Osteoblast (primary cell): ENCODE data around the gene NTM. TPM values are rescaled to one million over a fixed set of nuclear protein-coding genes. Genes with fewer than 3 reads are reported as not detected.

Source experiments
- DNase-seq: peaks from one replicate; pipeline ENCODE4 v3.0.0; 2011; ENCODE audit warnings: low spot score, mixed read lengths; ENCODE audit not compliant: insufficient read length; ENCODE audit errors: missing footprints
- H2AFZ ChIP-seq: 2 replicates; pipeline ENCODE4 v1.6.0; 2011; ENCODE audit warnings: mild to moderate bottlenecking, low read length
- H3K27ac ChIP-seq: 2 replicates; pipeline ENCODE4 v1.5.1; 2011; ENCODE audit warnings: mild to moderate bottlenecking, low read depth, low read length, moderate library complexity
- H3K27me3 ChIP-seq: 2 replicates; pipeline ENCODE4 v1.6.0; 2012; ENCODE audit warnings: mild to moderate bottlenecking, control low read depth, inconsistent platforms, low read length, moderate library complexity; ENCODE audit not compliant: insufficient read depth
- H3K36me3 ChIP-seq: 2 replicates; pipeline ENCODE4 v1.5.1; 2011; ENCODE audit warnings: mild to moderate bottlenecking, low read length, control low read depth, moderate library complexity; ENCODE audit not compliant: insufficient read depth
- H3K4me1 ChIP-seq: 2 replicates; pipeline ENCODE4 v1.5.1; 2011; ENCODE audit warnings: mild to moderate bottlenecking, low read length, control low read depth, moderate library complexity; ENCODE audit not compliant: insufficient read depth
- H3K4me2 ChIP-seq: 2 replicates; pipeline ENCODE4 v1.6.0; 2011; ENCODE audit warnings: mild to moderate bottlenecking, low read length; ENCODE audit not compliant: insufficient read depth
- H3K4me3 ChIP-seq: fragments of 200-600 bp; sonication (generic); 3 replicates; pipeline ENCODE4 v1.5.1; 2012; ENCODE audit warnings: mild to moderate bottlenecking, low read length, inconsistent platforms; ENCODE audit not compliant: insufficient read depth
- H3K79me2 ChIP-seq: 2 replicates; pipeline ENCODE4 v1.6.0; 2012; ENCODE audit warnings: mild to moderate bottlenecking, low read length, control low read depth, inconsistent platforms; ENCODE audit not compliant: insufficient read depth
- H3K9me3 ChIP-seq: 2 replicates; pipeline ENCODE4 v1.5.1; 2011; ENCODE audit warnings: low read depth, low read length, control low read depth
- H4K20me1 ChIP-seq: 2 replicates; pipeline ENCODE4 v1.6.0; 2012; ENCODE audit warnings: mild to moderate bottlenecking, low read length, control low read depth; ENCODE audit not compliant: insufficient read depth
- CTCF ChIP-seq: IDR thresholded peaks from 2 replicates; pipeline ENCODE4 v1.5.1; 2011; ENCODE audit warnings: mild to moderate bottlenecking, low read depth, low read length, moderate library complexity; ENCODE audit errors: extremely low read depth
- total RNA-seq: library from RNA; depleted of rRNA; stranded (reverse); fragments of >200 nt; gene quantifications from 2 replicates; pipeline ENCODE4 v1.2.3, GENCODE V29; 2012

NTM gene
- total RNA-seq, 1 donor = 48.1 TPM

- no peak overlapping the region for H2AFZ ChIP-seq
- H3K79me2 ChIP-seq = peaks cover 98% of the 10 kb centered on the region
- no peak overlapping the region for H3K4me2 ChIP-seq
- no peak for DNase-seq
- H3K4me1 ChIP-seq = peaks cover 8% of the 10 kb centered on the region
- H4K20me1 ChIP-seq = no peaks in the 10 kb centered on the region
- peaks cover 15% of the 10 kb centered on the region for H3K36me3 ChIP-seq
- no peak for TF ChIP-seq CTCF
- H3K4me3 ChIP-seq = no peak overlapping the region
- H3K9me3 ChIP-seq = no peaks in the 10 kb centered on the region
- H3K27ac ChIP-seq = no peak overlapping the region
- H3K27me3 ChIP-seq = no peaks in the 10 kb centered on the region
Measured at GRCh38 chr11:131916638-131917037, 546.2 kb downstream of the NTM start.

GRCh38 chr11:131917634-131918384, 547.4 kb downstream of the NTM start:
- Histone ChIP-seq H3K36me3 (peaks cover 20% of the 10 kb centered on the region), H3K27ac (no peak overlapping the region), H3K79me2 (peaks cover 97% of the 10 kb centered on the region), H3K4me1 (peaks cover 8% of the 10 kb centered on the region), H3K27me3 (no peaks in the 10 kb centered on the region), H4K20me1 (no peaks in the 10 kb centered on the region), H3K4me2 (no peak overlapping the region), H3K9me3 (no peaks in the 10 kb centered on the region), H3K4me3 (no peak overlapping the region), H2AFZ (no peak overlapping the region)
- DNase-seq = no peak
- no peak for TF ChIP-seq CTCF

GRCh38 chr11:131918663-131919062, 548.2 kb downstream of the NTM start:
- peaks cover 97% of the 10 kb centered on the region for H3K79me2 ChIP-seq

GRCh38 chr11:131922220-131922619, 551.8 kb downstream of the NTM start:
- Histone ChIP-seq H3K27ac (no peak overlapping the region), H2AFZ (no peak overlapping the region), H3K9me3 (no peaks in the 10 kb centered on the region), H3K79me2 (peaks cover 89% of the 10 kb centered on the region), H3K27me3 (no peaks in the 10 kb centered on the region), H3K36me3 (peaks cover 14% of the 10 kb centered on the region), H3K4me3 (no peak overlapping the region), H3K4me2 (no peak overlapping the region), H3K4me1 (peaks cover 19% of the 10 kb centered on the region), H4K20me1 (no peaks in the 10 kb centered on the region)
- TF ChIP-seq CTCF = no peak
- DNase-seq = no peak

More at GRCh38 chr11:131918663-131919062, 548.2 kb downstream of the NTM start:
- Histone ChIP-seq H3K36me3 (peaks cover 20% of the 10 kb centered on the region), H3K4me3 (no peak overlapping the region), H3K27ac (no peak overlapping the region), H3K9me3 (no peaks in the 10 kb centered on the region), H3K4me2 (no peak overlapping the region), H3K4me1 (peaks cover 9% of the 10 kb centered on the region), H4K20me1 (no peaks in the 10 kb centered on the region), H3K27me3 (no peaks in the 10 kb centered on the region), H2AFZ (no peak overlapping the region)
- TF ChIP-seq CTCF = no peak
- peak; percentile 71 for DNase-seq
